SU-DHL-6 (cell line): Measurements from ENCODE around the gene ZC3H18.

Experiments used
- EZH2phosphoT487 ChIP-seq: fragments of 200-600 bp; sonication (generic), shearing (Covaris generic); conservative IDR thresholded peaks from 2 replicates; pipeline ENCODE4 v1.6.1; 2018; ENCODE audit warnings: mild to moderate bottlenecking, antibody characterized with exemption, low read length, moderate library complexity, mixed read lengths
- TF ChIP-seq, protein P1 (sequence below): fragments of 200-600 bp; sonication (generic); IDR thresholded peaks from one replicate; pipeline ENCODE4 v1.5.1; 2017; ENCODE audit warnings: antibody characterized with exemption, mild to moderate bottlenecking, low read length, moderate library complexity; ENCODE audit not compliant: insufficient read depth, poor library complexity, severe bottlenecking

DNA sequence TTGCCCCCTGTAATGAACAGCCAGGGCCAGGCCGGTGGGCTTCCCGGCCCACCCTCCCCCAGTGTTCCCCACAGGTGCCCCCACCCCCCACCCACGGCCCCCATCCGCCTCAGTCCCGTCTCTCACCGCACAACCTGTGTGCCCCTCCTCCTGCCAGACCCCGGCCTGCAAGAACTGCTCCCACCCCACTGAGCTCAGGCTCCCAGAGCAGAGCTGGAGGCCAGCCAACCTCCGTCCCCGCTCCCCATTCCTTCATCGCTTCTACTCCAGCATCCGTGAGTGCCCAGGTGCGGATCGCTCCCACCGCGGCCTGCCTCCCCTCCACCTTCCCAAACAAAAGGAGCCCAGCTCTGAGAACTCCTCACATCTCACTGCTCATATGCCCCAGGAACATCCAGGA is 88.5 kb downstream of the ZC3H18 start:
- TF ChIP-seq, protein P1, sequence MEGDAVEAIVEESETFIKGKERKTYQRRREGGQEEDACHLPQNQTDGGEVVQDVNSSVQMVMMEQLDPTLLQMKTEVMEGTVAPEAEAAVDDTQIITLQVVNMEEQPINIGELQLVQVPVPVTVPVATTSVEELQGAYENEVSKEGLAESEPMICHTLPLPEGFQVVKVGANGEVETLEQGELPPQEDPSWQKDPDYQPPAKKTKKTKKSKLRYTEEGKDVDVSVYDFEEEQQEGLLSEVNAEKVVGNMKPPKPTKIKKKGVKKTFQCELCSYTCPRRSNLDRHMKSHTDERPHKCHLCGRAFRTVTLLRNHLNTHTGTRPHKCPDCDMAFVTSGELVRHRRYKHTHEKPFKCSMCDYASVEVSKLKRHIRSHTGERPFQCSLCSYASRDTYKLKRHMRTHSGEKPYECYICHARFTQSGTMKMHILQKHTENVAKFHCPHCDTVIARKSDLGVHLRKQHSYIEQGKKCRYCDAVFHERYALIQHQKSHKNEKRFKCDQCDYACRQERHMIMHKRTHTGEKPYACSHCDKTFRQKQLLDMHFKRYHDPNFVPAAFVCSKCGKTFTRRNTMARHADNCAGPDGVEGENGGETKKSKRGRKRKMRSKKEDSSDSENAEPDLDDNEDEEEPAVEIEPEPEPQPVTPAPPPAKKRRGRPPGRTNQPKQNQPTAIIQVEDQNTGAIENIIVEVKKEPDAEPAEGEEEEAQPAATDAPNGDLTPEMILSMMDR = no peak
- TF ChIP-seq EZH2phosphoT487 = no peak
